ENCODE measurements around the gene CAPZA3. TPM values are rescaled to one million over a fixed set of nuclear protein-coding genes. Genes with fewer than 3 reads are reported as not detected.

Gene CAPZA3
- total and polyA plus RNA-seq, 11 donors = not detected

DNA sequence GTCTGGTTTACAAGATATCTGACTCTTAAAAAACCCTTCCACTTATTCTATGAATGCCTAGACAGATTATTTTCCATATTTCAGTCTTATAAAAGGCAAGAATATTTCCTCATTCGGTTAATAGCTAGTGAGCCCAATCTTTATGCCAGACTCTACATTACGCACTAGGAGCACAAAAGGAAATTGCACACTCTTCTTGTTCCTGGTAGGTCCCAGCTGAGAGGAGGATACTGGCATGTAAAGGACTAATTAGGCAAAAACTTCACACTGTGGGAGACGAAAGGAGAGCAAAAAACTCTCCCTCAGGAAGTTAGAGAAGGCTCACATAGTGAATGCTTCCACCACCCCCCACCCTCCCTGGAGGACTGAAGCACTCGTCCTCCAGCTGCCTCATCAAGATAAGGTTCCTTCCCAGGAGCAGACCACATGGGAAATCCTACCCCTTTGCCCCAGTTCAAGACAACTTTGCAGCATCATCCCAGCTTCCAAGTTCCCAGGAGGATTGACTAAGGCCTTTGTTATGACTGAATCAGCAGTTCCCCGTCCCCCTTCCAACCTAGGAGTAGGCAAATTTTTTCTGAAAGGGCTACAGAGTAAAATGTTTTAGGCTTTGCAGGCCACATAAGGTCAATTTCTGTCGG lies 14.5 kb downstream of the CAPZA3 start:
- TF ChIP-seq, protein P1, sequence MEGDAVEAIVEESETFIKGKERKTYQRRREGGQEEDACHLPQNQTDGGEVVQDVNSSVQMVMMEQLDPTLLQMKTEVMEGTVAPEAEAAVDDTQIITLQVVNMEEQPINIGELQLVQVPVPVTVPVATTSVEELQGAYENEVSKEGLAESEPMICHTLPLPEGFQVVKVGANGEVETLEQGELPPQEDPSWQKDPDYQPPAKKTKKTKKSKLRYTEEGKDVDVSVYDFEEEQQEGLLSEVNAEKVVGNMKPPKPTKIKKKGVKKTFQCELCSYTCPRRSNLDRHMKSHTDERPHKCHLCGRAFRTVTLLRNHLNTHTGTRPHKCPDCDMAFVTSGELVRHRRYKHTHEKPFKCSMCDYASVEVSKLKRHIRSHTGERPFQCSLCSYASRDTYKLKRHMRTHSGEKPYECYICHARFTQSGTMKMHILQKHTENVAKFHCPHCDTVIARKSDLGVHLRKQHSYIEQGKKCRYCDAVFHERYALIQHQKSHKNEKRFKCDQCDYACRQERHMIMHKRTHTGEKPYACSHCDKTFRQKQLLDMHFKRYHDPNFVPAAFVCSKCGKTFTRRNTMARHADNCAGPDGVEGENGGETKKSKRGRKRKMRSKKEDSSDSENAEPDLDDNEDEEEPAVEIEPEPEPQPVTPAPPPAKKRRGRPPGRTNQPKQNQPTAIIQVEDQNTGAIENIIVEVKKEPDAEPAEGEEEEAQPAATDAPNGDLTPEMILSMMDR (IDR thresholded peaks at IDR 0.05) = no peak
- no peak for TF ChIP-seq POLR2A (IDR thresholded peaks at IDR 0.05)
- no peaks in the 10 kb centered on the region for H3K27me3 ChIP-seq

DNA sequence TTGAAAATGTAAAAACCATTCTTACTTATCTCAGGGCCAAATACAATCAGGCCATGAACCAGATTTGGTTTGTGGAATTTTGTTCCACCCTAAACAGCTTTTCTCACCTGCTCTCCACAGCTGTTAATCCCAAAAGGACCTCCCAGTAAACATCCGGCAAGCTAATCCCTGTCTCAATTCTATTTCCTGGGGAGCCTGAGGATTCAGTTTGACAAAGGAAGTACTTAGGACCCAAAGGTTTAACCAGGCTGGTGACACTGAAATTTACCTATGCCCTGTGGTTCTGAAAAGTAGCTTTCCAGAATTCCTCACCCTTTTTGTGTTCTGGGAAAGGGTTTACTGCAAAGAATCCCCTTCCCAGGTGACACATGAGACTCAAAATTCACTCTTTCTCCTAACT lies 15.0 kb downstream of the CAPZA3 start:
- intact Hi-C loops (cut with DNase I) = loop anchor here in 4 of 10 donors (5.0 to 10.0 kb wide), 5 partner anchors 282 to 434 kb away; no protein-coding TSS in a partner anchor
- peak overlapping the region in 4 of 12 donors; percentile 39 to 50 (median 46) for H3K4me3 ChIP-seq

More for the DNA sequence above, 14.5 kb downstream of the CAPZA3 start:
- no peak overlapping the region for H3K4me3 ChIP-seq
- peak overlapping the region; percentile 37 to 95 (median 78) for H3K27ac ChIP-seq
- peak in 4 of 5 donors; percentile 44 to 68 (median 51) for DNase-seq
- H3K4me1 ChIP-seq = peaks cover 3 to 57% (median 21%) of the 10 kb centered on the region in 12 donors
- intact Hi-C loops (cut with DNase I) = loop anchor here in 4 of 10 donors (5.0 to 10.0 kb wide), 5 partner anchors 282 to 435 kb away; no protein-coding TSS in a partner anchor
- H3K36me3 ChIP-seq = no peaks in the 10 kb centered on the region
- H3K9me3 ChIP-seq = no peaks in the 10 kb centered on the region
- peak in 3 of 4 donors; percentile 34 to 69 (median 43) for ATAC-seq
- 28 to 49% (median 29%) methylated on average over 6 of the region's 6 CpGs for WGBS, 4 donors

DNA sequence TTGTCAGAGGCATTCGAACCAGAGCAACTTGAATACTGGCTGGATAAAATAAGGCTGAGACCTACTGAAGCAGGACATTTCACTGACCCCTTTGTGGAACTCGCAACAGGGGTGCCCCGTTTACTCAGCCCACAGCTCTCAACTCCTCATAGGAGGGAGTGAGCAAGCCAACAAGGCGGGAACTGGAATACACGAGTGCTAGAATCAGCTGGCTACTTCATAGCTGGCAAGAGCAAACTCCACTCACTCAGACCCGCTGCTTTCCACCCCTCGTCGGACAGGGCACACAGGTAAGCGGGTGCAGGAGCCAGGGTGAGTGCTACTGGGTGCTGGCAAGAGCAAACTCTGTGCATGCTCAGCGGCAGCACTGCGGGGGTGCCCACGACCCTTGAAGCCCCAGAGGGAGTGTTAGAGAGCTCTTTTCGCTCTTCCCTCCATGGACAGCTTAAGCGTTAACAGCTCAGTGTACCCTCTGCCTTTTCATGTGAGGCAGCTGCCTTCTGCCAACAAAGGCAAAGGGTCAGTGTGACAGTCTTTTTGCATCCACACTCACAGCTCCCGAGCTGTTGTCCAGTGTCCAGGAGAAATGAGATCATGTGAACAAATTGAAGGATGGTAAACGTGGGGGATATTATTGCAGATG lies 15.7 kb downstream of the CAPZA3 start:
- 26 to 42% (median 37%) methylated on average over 15 to 16 of the region's 16 CpGs for WGBS, 4 donors
- Histone ChIP-seq H3K36me3 (no peaks in the 10 kb centered on the region), H3K4me1 (peaks cover 0 to 45% (median 17%) of the 10 kb centered on the region in 12 donors), H3K27ac (peak overlapping the region; percentile 37 to 95 (median 78)), H3K4me3 (peak overlapping the region in 11 of 12 donors; percentile 7 to 50 (median 38)), H3K27me3 (no peaks in the 10 kb centered on the region), H3K9me3 (no peaks in the 10 kb centered on the region)
- TF ChIP-seq, protein P1 (IDR thresholded peaks at IDR 0.05) = no peak
- TF ChIP-seq POLR2A (IDR thresholded peaks at IDR 0.05) = no peak
- ATAC-seq = peak; percentile 73 to 84 (median 80)
- DNase-seq = peak in 4 of 5 donors; percentile 32 to 51 (median 40)
- intact Hi-C loops (cut with DNase I) = loop anchor here in 4 of 10 donors (5.0 to 10.0 kb wide), 5 partner anchors 281 to 434 kb away; no protein-coding TSS in a partner anchor

More for the DNA sequence above, 15.0 kb downstream of the CAPZA3 start:
- H3K27me3 ChIP-seq = no peaks in the 10 kb centered on the region
- H3K36me3 ChIP-seq = no peaks in the 10 kb centered on the region
- DNase-seq (no peak), ATAC-seq (peak in 1 of 4 donors; percentile 6)
- H3K27ac ChIP-seq = peak overlapping the region; percentile 37 to 95 (median 78)
- H3K9me3 ChIP-seq = no peaks in the 10 kb centered on the region
- no peak for TF ChIP-seq POLR2A (IDR thresholded peaks at IDR 0.05)
- TF ChIP-seq, protein P1 (IDR thresholded peaks at IDR 0.05) = no peak
- H3K4me1 ChIP-seq = peaks cover 3 to 52% (median 21%) of the 10 kb centered on the region in 12 donors
- WGBS, 4 donors = 25 to 55% (median 48%) methylated on average over 1 of the region's 1 CpG

Data from heart left ventricle (tissue), 16 donors.